NCI-H82 treated with DMSO at 0.1 percent for 48 hours (cell line): ENCODE data around the gene MICAL3.

Experiments used
- DNase-seq: peaks from one replicate; lab custom pipeline; 2025; ENCODE audit not compliant: unreplicated experiment; lab: John Stamatoyannopoulos, UW

MICAL3 gene

DNA sequence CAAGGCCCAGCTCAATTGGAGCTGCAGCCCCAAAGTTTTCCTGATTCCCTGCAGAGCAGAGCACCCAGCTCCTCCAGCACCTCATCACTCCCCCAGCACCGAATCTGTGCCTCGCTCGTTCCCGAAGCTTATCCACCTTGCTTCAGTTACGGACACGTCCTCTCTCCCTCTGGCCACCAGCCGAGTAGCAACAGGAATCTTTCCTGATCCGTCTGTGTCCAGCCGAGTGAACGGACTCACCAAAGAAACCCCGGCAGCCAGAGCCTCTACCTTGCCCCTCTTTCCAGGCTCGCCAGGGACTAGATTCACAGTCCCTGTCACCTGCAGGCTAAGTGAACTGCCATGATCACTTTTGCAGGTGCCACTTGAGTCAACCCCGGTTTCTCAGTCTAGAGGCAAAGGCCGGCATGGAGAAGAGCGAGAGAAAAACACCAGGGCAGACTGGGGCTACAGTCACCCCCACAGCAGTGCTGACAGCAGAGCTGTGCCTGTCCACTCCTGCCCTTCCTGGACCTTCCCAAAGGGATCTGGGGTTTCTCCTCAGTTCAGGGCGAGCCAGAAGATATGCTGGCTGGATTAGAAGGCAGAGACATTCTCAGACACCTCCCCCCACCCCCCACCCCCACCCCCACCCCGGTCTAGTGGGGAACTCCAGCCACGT lies 282.4 kb downstream of the MICAL3 start:
- no peak for DNase-seq

- no peak for DNase-seq
Measured at GRCh38 chr22:17739196-17739975, 285.0 kb downstream of the MICAL3 start.

DNA sequence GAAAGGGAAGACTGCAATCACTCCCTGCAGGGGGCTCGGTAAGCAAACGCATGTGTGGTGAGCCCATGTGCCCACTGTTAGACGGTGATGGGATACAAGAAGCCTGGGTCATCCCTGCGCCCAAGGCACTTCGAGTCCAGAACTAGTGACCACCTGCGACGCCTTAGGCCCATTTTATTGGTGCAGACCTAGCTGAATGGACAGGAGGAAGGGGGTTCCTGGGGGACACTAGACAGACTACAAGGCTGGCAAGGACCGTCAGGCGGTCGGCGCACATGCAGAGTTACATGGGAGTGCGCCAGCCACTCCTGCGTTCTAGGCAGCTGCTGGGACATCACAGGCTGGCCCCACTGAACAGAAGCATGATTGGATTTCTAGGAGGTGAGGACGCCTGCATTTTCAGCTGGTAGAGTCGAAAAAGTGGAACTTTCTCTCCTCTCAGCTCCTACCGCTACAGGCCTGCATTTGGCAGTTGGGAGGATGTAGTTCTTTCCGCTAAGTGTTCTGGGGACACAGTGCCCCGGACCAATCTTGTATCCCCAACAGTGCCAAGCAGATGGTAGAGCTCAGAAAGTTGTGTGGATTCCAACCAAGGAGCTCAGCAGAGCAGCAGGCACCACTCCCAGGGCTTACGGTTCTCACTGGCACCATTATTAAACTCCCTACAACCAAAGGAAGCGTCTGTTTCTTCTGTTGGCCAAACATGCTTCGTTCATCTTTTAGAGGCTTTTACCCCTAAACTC lies 285.8 kb downstream of the MICAL3 start:
- no peak for DNase-seq
